Suprapubic skin (tissue), 3 donors: ENCODE data around the gene FIP1L1.

Source experiments
- EP300 ChIP-seq: sonication (generic); formaldehyde crosslinking; IDR thresholded peaks from one replicate; pipeline ENCODE4 v1.6.1; 2017; ENCODE audit warnings: antibody characterized with exemption
- POLR2A ChIP-seq, 2 donors: fragments of 450-650 bp; IDR thresholded peaks; one replicate each; pipeline ENCODE4 v1.6.1; 2017; ENCODE audit warnings: antibody characterized with exemption in 2 of 2, mild to moderate bottlenecking in 2 of 2, moderate library complexity in 2 of 2
- TF ChIP-seq, protein P1 (sequence below), 2 donors: fragments of 200-600 bp in 1 of 2; fragments of 450-650 bp in 1 of 2; sonication (generic) in 1 of 2; IDR thresholded peaks; one replicate each; pipeline ENCODE4 v1.5.1; 2016 to 2019; ENCODE audit warnings: antibody characterized with exemption in 2 of 2, mild to moderate bottlenecking in 1 of 2, moderate library complexity in 1 of 2

DNA sequence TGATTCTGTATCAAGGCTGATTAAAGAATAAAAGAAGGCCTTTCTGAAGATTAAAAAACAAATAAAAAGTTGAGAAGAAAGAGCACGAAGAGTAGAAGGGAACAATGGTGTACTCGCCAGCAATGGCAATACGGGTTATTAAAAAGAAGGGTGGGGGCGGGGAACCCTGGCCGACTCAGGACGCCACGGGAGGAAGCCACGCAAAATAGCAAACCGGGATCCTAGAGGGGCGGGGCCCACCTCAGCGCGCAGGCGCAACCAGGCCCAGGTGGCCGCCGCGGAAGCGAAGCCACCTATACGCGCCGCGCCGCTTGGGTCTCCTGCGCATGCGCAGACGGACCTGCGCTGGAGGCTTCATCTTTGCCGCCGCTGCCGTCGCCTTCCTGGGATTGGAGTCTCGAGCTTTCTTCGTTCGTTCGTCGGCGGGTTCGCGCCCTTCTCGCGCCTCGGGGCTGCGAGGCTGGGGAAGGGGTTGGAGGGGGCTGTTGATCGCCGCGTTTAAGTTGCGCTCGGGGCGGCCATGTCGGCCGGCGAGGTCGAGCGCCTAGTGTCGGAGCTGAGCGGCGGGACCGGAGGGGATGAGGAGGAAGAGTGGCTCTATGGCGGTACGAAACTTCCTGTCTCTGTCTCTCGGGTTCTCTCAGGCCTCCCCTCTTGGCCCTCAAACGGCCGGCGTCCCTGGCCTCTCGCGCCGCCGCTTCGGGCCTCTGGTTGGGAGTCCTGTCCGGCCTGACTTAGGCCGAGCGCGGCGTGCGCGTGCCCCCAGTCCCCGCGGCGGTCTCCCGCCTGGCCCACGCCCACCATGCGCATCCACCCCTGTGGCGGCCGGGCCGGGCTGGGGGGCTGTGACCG lies at the start of gene FIP1L1:
- TF ChIP-seq, protein P1, sequence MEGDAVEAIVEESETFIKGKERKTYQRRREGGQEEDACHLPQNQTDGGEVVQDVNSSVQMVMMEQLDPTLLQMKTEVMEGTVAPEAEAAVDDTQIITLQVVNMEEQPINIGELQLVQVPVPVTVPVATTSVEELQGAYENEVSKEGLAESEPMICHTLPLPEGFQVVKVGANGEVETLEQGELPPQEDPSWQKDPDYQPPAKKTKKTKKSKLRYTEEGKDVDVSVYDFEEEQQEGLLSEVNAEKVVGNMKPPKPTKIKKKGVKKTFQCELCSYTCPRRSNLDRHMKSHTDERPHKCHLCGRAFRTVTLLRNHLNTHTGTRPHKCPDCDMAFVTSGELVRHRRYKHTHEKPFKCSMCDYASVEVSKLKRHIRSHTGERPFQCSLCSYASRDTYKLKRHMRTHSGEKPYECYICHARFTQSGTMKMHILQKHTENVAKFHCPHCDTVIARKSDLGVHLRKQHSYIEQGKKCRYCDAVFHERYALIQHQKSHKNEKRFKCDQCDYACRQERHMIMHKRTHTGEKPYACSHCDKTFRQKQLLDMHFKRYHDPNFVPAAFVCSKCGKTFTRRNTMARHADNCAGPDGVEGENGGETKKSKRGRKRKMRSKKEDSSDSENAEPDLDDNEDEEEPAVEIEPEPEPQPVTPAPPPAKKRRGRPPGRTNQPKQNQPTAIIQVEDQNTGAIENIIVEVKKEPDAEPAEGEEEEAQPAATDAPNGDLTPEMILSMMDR (IDR thresholded peaks at IDR 0.05) = no peak
- TF ChIP-seq EP300 (no peak), POLR2A (IDR thresholded peaks at IDR 0.05) (peak; percentile 70 to 81)
